Muscle of arm (tissue), 12 donors: ENCODE measurements around the gene KLHL7. TPM values are rescaled to one million over a fixed set of nuclear protein-coding genes. Genes with fewer than 3 reads are reported as not detected.
"Not testable (repeated sequence)": the region's sequence is repeated elsewhere in the genome, so short reads cannot be mapped to it uniquely, and the experiment has no call there.

Experiments used
- DNase-seq: peaks from one replicate; pipeline ENCODE4 v3.0.0-alpha.2; 2013
- polyA plus RNA-seq, 12 donors: library from polyadenylated mRNA; unstranded; fragments of 120-200 nt; gene quantifications; one replicate each; pipeline ENCODE4 v1.2.1, GENCODE V29; 2013; ENCODE audit not compliant: insufficient read length in 12 of 12

Gene KLHL7
- polyA plus RNA-seq, 12 donors, result 20.0 to 41.4 (median 26.0) TPM; not detected in 1

DNA sequence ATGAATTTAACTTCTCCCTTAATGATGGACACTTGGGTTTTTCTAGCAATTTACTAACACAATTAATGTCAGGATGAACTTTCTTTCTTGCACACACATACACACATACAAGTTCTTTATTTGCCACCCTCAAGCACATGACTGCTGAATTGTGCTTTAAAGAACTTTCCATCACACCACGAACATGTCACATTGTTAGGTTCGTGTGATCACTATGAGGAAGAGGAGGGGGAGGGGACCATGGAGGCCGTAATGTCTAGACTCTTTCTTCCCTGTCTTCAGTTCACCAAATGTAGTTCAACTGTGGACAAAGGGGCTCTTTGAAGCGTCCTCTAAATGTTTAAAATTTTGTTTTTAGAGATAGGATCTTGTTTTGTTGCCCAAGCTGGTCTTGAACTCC is 107.3 kb downstream of the KLHL7 start:
- no peak for DNase-seq

- no peak for DNase-seq
Observed at GRCh38 chr7:23213755-23214154, 108.2 kb downstream of the KLHL7 start.

- no peak for DNase-seq
Observed at GRCh38 chr7:23214423-23214822, 108.8 kb downstream of the KLHL7 start.

GRCh38 chr7:23214938-23215337 is 109.4 kb downstream of the KLHL7 start:
- no peak for DNase-seq

GRCh38 chr7:23216021-23216420 is 110.4 kb downstream of the KLHL7 start:
- no peak for DNase-seq

- DNase-seq, result no peak
Observed at GRCh38 chr7:23218196-23218595, 112.6 kb downstream of the KLHL7 start.

DNA sequence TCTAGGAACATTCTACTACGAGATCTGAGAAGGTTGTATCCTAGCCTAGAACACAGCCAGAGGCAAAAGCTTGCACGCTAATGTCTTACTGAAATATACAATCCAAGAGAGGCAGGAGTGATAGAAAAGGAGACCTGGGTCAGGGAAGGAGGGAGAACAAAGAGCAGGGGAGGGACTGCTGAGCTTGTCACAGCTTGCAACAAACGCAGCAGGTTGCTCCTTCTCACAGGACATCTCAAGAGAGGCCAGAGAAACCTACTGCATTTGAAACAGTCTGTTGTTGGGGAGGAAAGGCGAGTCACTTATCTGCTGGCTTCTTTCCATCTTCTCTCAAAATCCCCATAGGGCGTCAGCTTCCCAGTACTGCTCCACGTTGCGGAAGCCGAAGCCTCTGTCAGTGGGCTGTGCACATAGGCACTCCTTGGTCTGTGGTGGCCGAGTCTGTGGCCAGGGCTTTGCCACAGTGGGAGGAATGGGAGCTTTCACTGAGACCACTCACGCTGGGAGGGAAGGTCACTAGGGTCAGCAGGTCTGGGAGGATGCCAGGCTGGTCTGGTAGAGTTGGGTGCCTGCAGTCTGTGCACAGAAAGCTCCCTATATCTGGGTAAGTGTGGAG is 115.2 kb downstream of the KLHL7 start:
- DNase-seq, result no peak

GRCh38 chr7:23222439-23223030 is 117.0 kb downstream of the KLHL7 start:
- no peak for DNase-seq

DNA sequence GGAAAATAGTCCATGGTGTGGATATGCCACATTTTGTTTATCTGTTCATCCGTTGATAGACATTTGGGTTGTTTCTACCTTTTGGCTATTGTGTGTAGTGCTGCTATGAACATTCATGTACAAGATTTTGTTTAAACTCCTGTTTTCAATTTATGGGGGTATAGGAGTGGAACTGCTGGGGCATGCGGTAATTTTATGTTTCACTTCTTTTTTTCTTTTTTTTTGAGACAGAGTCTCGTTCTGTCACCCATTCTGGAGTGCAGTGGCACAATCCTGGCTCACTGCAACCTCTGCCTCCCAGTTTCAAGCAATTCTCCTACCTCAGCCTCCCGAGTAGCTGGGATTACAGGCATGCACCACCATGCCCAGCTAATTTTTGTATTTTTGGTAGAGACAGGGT is 118.8 kb downstream of the KLHL7 start:
- not testable (repeated sequence) for DNase-seq

GRCh38 chr7:23226844-23227450 is 121.4 kb downstream of the KLHL7 start:
- DNase-seq, result no peak

Other genes with a start within 250 kb of the KLHL7 start
- 10 to 100 TPM in 11 of 12 donors, not detected in 1; 18.7 to 40.4 (median 31.8) TPM for gene HYCC1, start 91.7 kb upstream of the KLHL7 start, polyA plus RNA-seq
- gene NUP42, start 76.3 kb downstream of the KLHL7 start, polyA plus RNA-seq, result 10 to 100 TPM in 11 of 12 donors, not detected in 1; 26.5 to 57.9 (median 35.0) TPM
- 100 to 1,000 TPM in 1 of 12 donors, 10 to 100 TPM in 10, not detected in 1; 18.2 to 147 (median 46.7) TPM for gene GPNMB, start 141.0 kb downstream of the KLHL7 start, polyA plus RNA-seq
- gene MALSU1, start 193.6 kb downstream of the KLHL7 start, polyA plus RNA-seq, result 100 to 1,000 TPM in 2 of 12 donors, 10 to 100 TPM in 9, not detected in 1; 46.6 to 102 (median 77.6) TPM